ENCODE measurements around the gene TRPV6. TPM values are rescaled to one million over a fixed set of nuclear protein-coding genes. Genes with fewer than 3 reads are reported as not detected.

Gene TRPV6
- total RNA-seq, 5 donors from 2014 or later (not counting 1 experiment from before 2014, with no cell fraction given) = not detected

- no peak overlapping the region for H3K27ac ChIP-seq (ENCODE audit: low read length)
- H3K27me3 ChIP-seq (replicated peaks in 1 of 2; ENCODE audit: control insufficient read depth in 2 of 2, extremely low read depth in 1 of 2, insufficient read depth in 2 of 2, low read length in 1 of 2) = peaks cover 0 to 15% of the 10 kb centered on the region in 2 experiments
- DNase-seq (peak in 1 of 35 experiments; percentile 12), ATAC-seq (replicated peaks in 1 of 4) (no peak)
- no peaks in the 10 kb centered on the region for H3K9me3 ChIP-seq
- H3K4me3 Mint-ChIP-seq = no peak overlapping the region
- H3K9me3 Mint-ChIP-seq = no peaks in the 10 kb centered on the region
- H3K27ac Mint-ChIP-seq = no peak overlapping the region
- H3K4me1 ChIP-seq (ENCODE audit: control insufficient read depth in 1 of 2, extremely low read depth in 1 of 2, insufficient read depth in 2 of 2, low read length in 2 of 2) = peaks cover 0 to 2% of the 10 kb centered on the region in 2 experiments
- no peak overlapping the region for H3K4me3 ChIP-seq (ENCODE audit: control insufficient read depth in 1 of 2, extremely low read depth in 1 of 2, low read length in 1 of 2)
- ChIA-PET POLR2A (no interaction called here), CTCF (interaction anchor here (0.6 to 2.0 kb wide), 3 partner anchors 64 to 334 kb away, joined by 3 to 4 read pairs (median 4); no protein-coding TSS in a partner anchor)
- 80% methylated on average over 2 of the region's 9 CpGs for WGBS (ENCODE audit: insufficient coverage)
- no peaks in the 10 kb centered on the region for H3K36me3 ChIP-seq (ENCODE audit: control insufficient read depth in 2 of 2, extremely low read depth in 1 of 2, insufficient read depth in 1 of 2, low read length in 1 of 2)
- no peaks in the 10 kb centered on the region for H3K4me1 Mint-ChIP-seq
- H3K27me3 Mint-ChIP-seq = peaks cover 0 to 10% of the 10 kb centered on the region in 2 donors
- no peaks in the 10 kb centered on the region for H3K36me3 Mint-ChIP-seq
Observed at GRCh38 chr7:142881586-142882337, 3.8 kb downstream of the TRPV6 start.

- H3K4me1 Mint-ChIP-seq = no peaks in the 10 kb centered on the region
- WGBS (ENCODE audit: insufficient coverage) = 53% methylated on average over 3 of the region's 8 CpGs
- DNase-seq (peak in 31 of 35 experiments; percentile 16 to 72 (median 34)), ATAC-seq (replicated peaks in 1 of 4) (peak; percentile 61 to 72 (median 70))
- ChIA-PET CTCF (interaction anchor here (0.5 to 2.0 kb wide), 6 partner anchors 65 to 1946 kb away, joined by 3 to 4 read pairs (median 4); no protein-coding TSS in a partner anchor), POLR2A (no interaction called here)
- H3K27ac Mint-ChIP-seq = no peak overlapping the region
- Histone ChIP-seq H3K4me3 (ENCODE audit: control insufficient read depth in 1 of 2, extremely low read depth in 1 of 2, low read length in 1 of 2) (no peak overlapping the region), H3K9me3 (no peaks in the 10 kb centered on the region), H3K27me3 (replicated peaks in 1 of 2; ENCODE audit: control insufficient read depth in 2 of 2, extremely low read depth in 1 of 2, insufficient read depth in 2 of 2, low read length in 1 of 2) (peaks cover 0 to 19% of the 10 kb centered on the region in 2 experiments), H3K27ac (ENCODE audit: low read length) (no peak overlapping the region), H3K4me1 (ENCODE audit: control insufficient read depth in 1 of 2, extremely low read depth in 1 of 2, insufficient read depth in 2 of 2, low read length in 2 of 2) (peaks cover 0 to 2% of the 10 kb centered on the region in 2 experiments), H3K36me3 (ENCODE audit: control insufficient read depth in 2 of 2, extremely low read depth in 1 of 2, insufficient read depth in 1 of 2, low read length in 1 of 2) (no peaks in the 10 kb centered on the region)
- H3K9me3 Mint-ChIP-seq = no peaks in the 10 kb centered on the region
- no peak overlapping the region for H3K4me3 Mint-ChIP-seq
- H3K36me3 Mint-ChIP-seq = no peaks in the 10 kb centered on the region
- H3K27me3 Mint-ChIP-seq = peaks cover 0 to 10% of the 10 kb centered on the region in 2 donors
Observed at GRCh38 chr7:142880876-142881505, 4.6 kb downstream of the TRPV6 start.

GRCh38 chr7:142879060-142879459, 6.5 kb downstream of the TRPV6 start:
- DNase-seq (no peak), ATAC-seq (replicated peaks in 1 of 4) (no peak)
- ChIA-PET POLR2A (no interaction called here), CTCF (interaction anchor here (0.5 kb wide), 2 partner anchors 9 to 21 kb away, joined by 6 read pairs; no protein-coding TSS in a partner anchor)
- Mint-ChIP-seq H3K36me3 (no peaks in the 10 kb centered on the region), H3K27me3 (peaks cover 0 to 11% of the 10 kb centered on the region in 2 donors), H3K4me1 (no peaks in the 10 kb centered on the region), H3K27ac (no peak overlapping the region), H3K4me3 (no peak overlapping the region), H3K9me3 (no peaks in the 10 kb centered on the region)
- Histone ChIP-seq H3K27me3 (replicated peaks in 1 of 2; ENCODE audit: control insufficient read depth in 2 of 2, extremely low read depth in 1 of 2, insufficient read depth in 2 of 2, low read length in 1 of 2) (peaks cover 0 to 11% of the 10 kb centered on the region in 2 experiments), H3K36me3 (ENCODE audit: control insufficient read depth in 2 of 2, extremely low read depth in 1 of 2, insufficient read depth in 1 of 2, low read length in 1 of 2) (no peaks in the 10 kb centered on the region), H3K9me3 (no peaks in the 10 kb centered on the region), H3K4me1 (ENCODE audit: control insufficient read depth in 1 of 2, extremely low read depth in 1 of 2, insufficient read depth in 2 of 2, low read length in 2 of 2) (peaks cover 0 to 2% of the 10 kb centered on the region in 2 experiments), H3K4me3 (ENCODE audit: control insufficient read depth in 1 of 2, extremely low read depth in 1 of 2, low read length in 1 of 2) (no peak overlapping the region), H3K27ac (ENCODE audit: low read length) (no peak overlapping the region)
- 71% methylated on average over 5 of the region's 5 CpGs for WGBS (ENCODE audit: insufficient coverage)

GRCh38 chr7:142878315-142878714, 7.2 kb downstream of the TRPV6 start:
- no peaks in the 10 kb centered on the region for H3K9me3 ChIP-seq
- no peak overlapping the region for H3K27ac ChIP-seq (ENCODE audit: low read length)
- DNase-seq (no peak), ATAC-seq (replicated peaks in 1 of 4) (no peak)
- Mint-ChIP-seq H3K4me3 (no peak overlapping the region), H3K27me3 (peaks cover 0 to 8% of the 10 kb centered on the region in 2 donors), H3K9me3 (no peaks in the 10 kb centered on the region), H3K27ac (no peak overlapping the region), H3K4me1 (no peaks in the 10 kb centered on the region), H3K36me3 (no peaks in the 10 kb centered on the region)
- peaks cover 0 to 12% of the 10 kb centered on the region in 2 experiments for H3K27me3 ChIP-seq (replicated peaks in 1 of 2; ENCODE audit: control insufficient read depth in 2 of 2, extremely low read depth in 1 of 2, insufficient read depth in 2 of 2, low read length in 1 of 2)
- peaks cover 0 to 2% of the 10 kb centered on the region in 2 experiments for H3K4me1 ChIP-seq (ENCODE audit: control insufficient read depth in 1 of 2, extremely low read depth in 1 of 2, insufficient read depth in 2 of 2, low read length in 2 of 2)
- no peak overlapping the region for H3K4me3 ChIP-seq (ENCODE audit: control insufficient read depth in 1 of 2, extremely low read depth in 1 of 2, low read length in 1 of 2)
- POLR2A ChIA-PET = no interaction called here
- H3K36me3 ChIP-seq (ENCODE audit: control insufficient read depth in 2 of 2, extremely low read depth in 1 of 2, insufficient read depth in 1 of 2, low read length in 1 of 2) = no peaks in the 10 kb centered on the region
- CTCF ChIA-PET = no interaction called here
- WGBS (ENCODE audit: insufficient coverage) = 53% methylated on average over 2 of the region's 3 CpGs

- Mint-ChIP-seq H3K27ac (no peak overlapping the region), H3K4me3 (no peak overlapping the region), H3K9me3 (no peaks in the 10 kb centered on the region), H3K27me3 (peaks cover 0 to 8% of the 10 kb centered on the region in 2 donors), H3K4me1 (no peaks in the 10 kb centered on the region), H3K36me3 (no peaks in the 10 kb centered on the region)
- POLR2A ChIA-PET = no interaction called here
- DNase-seq (no peak), ATAC-seq (replicated peaks in 1 of 4) (no peak)
- no peaks in the 10 kb centered on the region for H3K9me3 ChIP-seq
- peaks cover 0 to 12% of the 10 kb centered on the region in 2 experiments for H3K27me3 ChIP-seq (replicated peaks in 1 of 2; ENCODE audit: control insufficient read depth in 2 of 2, extremely low read depth in 1 of 2, insufficient read depth in 2 of 2, low read length in 1 of 2)
- CTCF ChIA-PET = interaction anchor here in 1 of 2 donors (0.6 kb wide), 1 partner anchor 593 kb away, joined by 5 read pairs; no protein-coding TSS in a partner anchor
- WGBS (ENCODE audit: insufficient coverage) = 88% methylated on average over 10 of the region's 18 CpGs
- no peak overlapping the region for H3K4me3 ChIP-seq (ENCODE audit: control insufficient read depth in 1 of 2, extremely low read depth in 1 of 2, low read length in 1 of 2)
- H3K36me3 ChIP-seq (ENCODE audit: control insufficient read depth in 2 of 2, extremely low read depth in 1 of 2, insufficient read depth in 1 of 2, low read length in 1 of 2) = no peaks in the 10 kb centered on the region
- H3K27ac ChIP-seq (ENCODE audit: low read length) = no peak overlapping the region
- H3K4me1 ChIP-seq (ENCODE audit: control insufficient read depth in 1 of 2, extremely low read depth in 1 of 2, insufficient read depth in 2 of 2, low read length in 2 of 2) = peaks cover 0 to 2% of the 10 kb centered on the region in 2 experiments
Observed at GRCh38 chr7:142876991-142877910, 8.3 kb downstream of the TRPV6 start.

All from T-cell (primary cell).